H9 (cell line): ENCODE results near the gene PWWP2B. TPM values are rescaled to one million over a fixed set of nuclear protein-coding genes. Genes with fewer than 3 reads are reported as not detected.

Experiments used
- DNase-seq: peaks from one replicate; pipeline ENCODE4 v3.0.0-alpha.2; 2017
- H2AFZ ChIP-seq: one replicate; pipeline ENCODE4 v1.6.1; 2013; ENCODE audit warnings: mild to moderate bottlenecking, low read length, control low read depth, moderate library complexity
- H2AK5ac ChIP-seq: 2 replicates; pipeline ENCODE4 v1.6.1; 2013; ENCODE audit warnings: low read length, control low read depth, mixed read lengths; ENCODE audit not compliant: insufficient read length
- H2BK120ac ChIP-seq: one replicate; pipeline ENCODE4 v1.6.1; 2013; ENCODE audit warnings: low read depth, mild to moderate bottlenecking, low read length, control low read depth, inconsistent platforms; ENCODE audit not compliant: poor library complexity, severe bottlenecking
- H2BK12ac ChIP-seq: 2 replicates; pipeline ENCODE4 v1.6.1; 2013; ENCODE audit warnings: low read length, control low read depth, mixed read lengths, low read depth; ENCODE audit not compliant: insufficient read length
- H2BK15ac ChIP-seq: 2 replicates; pipeline ENCODE4 v1.6.1; 2013; ENCODE audit warnings: low read depth, low read length, control low read depth
- H2BK20ac ChIP-seq: one replicate; pipeline ENCODE4 v1.6.1; 2013; ENCODE audit warnings: low read depth, mild to moderate bottlenecking, low read length, control low read depth, inconsistent platforms; ENCODE audit not compliant: poor library complexity, severe bottlenecking
- H2BK5ac ChIP-seq: 2 replicates; pipeline ENCODE4 v1.6.1; 2013; ENCODE audit warnings: low read length, control low read depth, mixed read lengths; ENCODE audit not compliant: insufficient read length
- H3K14ac ChIP-seq: 2 replicates; pipeline ENCODE4 v1.6.1; 2013; ENCODE audit warnings: low read length, control low read depth; ENCODE audit not compliant: insufficient read depth
- H3K18ac ChIP-seq: 2 replicates; pipeline ENCODE4 v1.6.1; 2013; ENCODE audit warnings: low read depth, mild to moderate bottlenecking, mixed read lengths, low read length, control low read depth; ENCODE audit not compliant: insufficient read length
- H3K23ac ChIP-seq: 2 replicates; pipeline ENCODE4 v1.6.1; 2013; ENCODE audit warnings: low read length, control low read depth, mixed read lengths, low read depth; ENCODE audit not compliant: insufficient read length
- H3K23me2 ChIP-seq: 2 replicates; pipeline ENCODE4 v1.6.1; 2013; ENCODE audit warnings: low read depth, mild to moderate bottlenecking, mixed read lengths, low read length, control low read depth; ENCODE audit not compliant: insufficient read length, poor library complexity, severe bottlenecking
- H3K27ac ChIP-seq: 2 replicates; pipeline ENCODE4 v1.5.1; 2013; ENCODE audit warnings: low read length, control low read depth, mixed read lengths, low read depth; ENCODE audit not compliant: insufficient read length
- H3K27me3 ChIP-seq: 2 replicates; pipeline ENCODE4 v1.6.1; 2013; ENCODE audit warnings: low read length, control low read depth, inconsistent platforms; ENCODE audit not compliant: insufficient read depth
- H3K4ac ChIP-seq: 2 replicates; pipeline ENCODE4 v1.6.1; 2013; ENCODE audit warnings: low read depth, mild to moderate bottlenecking, control low read depth, inconsistent platforms, low read length, moderate library complexity
- H3K4me1 ChIP-seq: 2 replicates; pipeline ENCODE4 v1.6.1; 2013; ENCODE audit warnings: low read length, control low read depth, inconsistent platforms; ENCODE audit not compliant: insufficient read depth
- H3K4me2 ChIP-seq: 2 replicates; pipeline ENCODE4 v1.6.1; 2013; ENCODE audit warnings: low read length, control low read depth, mixed read lengths; ENCODE audit not compliant: insufficient read length, insufficient read depth
- H3K56ac ChIP-seq: 2 replicates; pipeline ENCODE4 v1.6.1; 2013; ENCODE audit warnings: low read depth, mild to moderate bottlenecking, mixed read lengths, low read length, control low read depth; ENCODE audit not compliant: insufficient read length
- H3K79me1 ChIP-seq: 2 replicates; pipeline ENCODE4 v1.6.1; 2013; ENCODE audit warnings: low read depth, mild to moderate bottlenecking, moderate library complexity, low read length, control low read depth, inconsistent platforms; ENCODE audit not compliant: insufficient read depth, poor library complexity, severe bottlenecking
- H3K79me2 ChIP-seq: 2 replicates; pipeline ENCODE4 v1.6.1; 2013; ENCODE audit warnings: low read length, control low read depth, inconsistent platforms; ENCODE audit not compliant: insufficient read depth
- H3K9ac ChIP-seq: 2 replicates; pipeline ENCODE4 v1.6.1; 2013; ENCODE audit warnings: low read length, control low read depth, mixed read lengths; ENCODE audit not compliant: insufficient read length; ENCODE audit errors: extremely low read depth
- H3K9me3 ChIP-seq: one replicate; pipeline ENCODE4 v1.6.1; 2013; ENCODE audit warnings: low read depth, low read length, inconsistent platforms; ENCODE audit not compliant: control insufficient read depth
- H3T11ph ChIP-seq: one replicate; pipeline ENCODE4 v1.6.1; 2013; ENCODE audit warnings: mild to moderate bottlenecking, low read length, control low read depth, inconsistent platforms
- H4K20me1 ChIP-seq: one replicate; pipeline ENCODE4 v1.6.1; 2013; ENCODE audit not compliant: control insufficient read depth, insufficient read length, insufficient read depth
- H4K5ac ChIP-seq: 2 replicates; pipeline ENCODE4 v1.6.1; 2013; ENCODE audit warnings: low read depth, mild to moderate bottlenecking, mixed read lengths, low read length, control low read depth; ENCODE audit not compliant: insufficient read length
- H4K8ac ChIP-seq: replicated peaks from 2 replicates; pipeline ENCODE4 v1.6.1; 2013; ENCODE audit warnings: low read length, control low read depth, mixed read lengths, low read depth; ENCODE audit not compliant: insufficient read length
- H4K91ac ChIP-seq: 2 replicates; pipeline ENCODE4 v1.6.1; 2013; ENCODE audit warnings: low read depth, mild to moderate bottlenecking, moderate library complexity, mixed read lengths, low read length, control low read depth; ENCODE audit not compliant: insufficient read length
- H3K27ac Mint-ChIP-seq, 3 experiments: 2 replicates in 2 of 3; 3 replicates in 1 of 3; pipeline ENCODE4 v1.8.0; 2020 to 2021; ENCODE audit warnings: mixed read lengths in 3 of 3, mild to moderate bottlenecking in 1 of 3, moderate library complexity in 1 of 3
- H3K27me3 Mint-ChIP-seq: 2 replicates; pipeline ENCODE4 v1.8.0; 2021; ENCODE audit warnings: low read depth, mild to moderate bottlenecking, moderate library complexity, mixed read lengths
- H3K36me3 Mint-ChIP-seq, 3 experiments: 2 replicates in 2 of 3; 3 replicates in 1 of 3; pipeline ENCODE4 v1.8.0; 2020 to 2021; ENCODE audit warnings: low read depth in 3 of 3, mixed read lengths in 3 of 3; ENCODE audit not compliant: insufficient read depth in 1 of 3
- H3K4me1 Mint-ChIP-seq, 2 experiments: 2 replicates each; pipeline ENCODE4 v1.8.0; 2020; ENCODE audit warnings: mixed read lengths in 2 of 2
- H3K4me3 Mint-ChIP-seq, 2 experiments: 2 replicates in 1 of 2; 3 replicates in 1 of 2; pipeline ENCODE4 v1.8.0; 2020 to 2021; ENCODE audit warnings: mild to moderate bottlenecking in 2 of 2, mixed read lengths in 2 of 2, moderate library complexity in 1 of 2
- H3K9me3 Mint-ChIP-seq, 2 experiments: 2 replicates in 1 of 2; 3 replicates in 1 of 2; pipeline ENCODE4 v1.8.0; 2020; ENCODE audit warnings: mild to moderate bottlenecking in 2 of 2, mixed read lengths in 2 of 2, moderate library complexity in 1 of 2
- WGBS: extraction: QIAGEN DNeasy Blood & Tissue Kit; methylation state at CpG from one replicate; pipeline ENCODE4 v1.1.7; 2013; ENCODE audit warnings: missing lambda C conversion rate, low lambda C conversion rate, mixed read lengths; ENCODE audit not compliant: insufficient read length; ENCODE audit errors: extremely low coverage; 5-methylcytosine and 5-hydroxymethylcytosine counted together
- total RNA-seq: library from RNA; stranded (reverse); gene quantifications from 2 replicates; pipeline ENCODE4 v1.2.1, GENCODE V29; 2021
- TF ChIP-seq, protein P1 (sequence below): fragments of 200-600 bp; sonication (generic); conservative IDR thresholded peaks from 3 replicates; pipeline ENCODE4 v1.8.0; 2021; ENCODE audit warnings: antibody characterized with exemption, mild to moderate bottlenecking

Gene PWWP2B
- total RNA-seq, 1 experiment from 2014 or later, result 10.0 TPM

DNA sequence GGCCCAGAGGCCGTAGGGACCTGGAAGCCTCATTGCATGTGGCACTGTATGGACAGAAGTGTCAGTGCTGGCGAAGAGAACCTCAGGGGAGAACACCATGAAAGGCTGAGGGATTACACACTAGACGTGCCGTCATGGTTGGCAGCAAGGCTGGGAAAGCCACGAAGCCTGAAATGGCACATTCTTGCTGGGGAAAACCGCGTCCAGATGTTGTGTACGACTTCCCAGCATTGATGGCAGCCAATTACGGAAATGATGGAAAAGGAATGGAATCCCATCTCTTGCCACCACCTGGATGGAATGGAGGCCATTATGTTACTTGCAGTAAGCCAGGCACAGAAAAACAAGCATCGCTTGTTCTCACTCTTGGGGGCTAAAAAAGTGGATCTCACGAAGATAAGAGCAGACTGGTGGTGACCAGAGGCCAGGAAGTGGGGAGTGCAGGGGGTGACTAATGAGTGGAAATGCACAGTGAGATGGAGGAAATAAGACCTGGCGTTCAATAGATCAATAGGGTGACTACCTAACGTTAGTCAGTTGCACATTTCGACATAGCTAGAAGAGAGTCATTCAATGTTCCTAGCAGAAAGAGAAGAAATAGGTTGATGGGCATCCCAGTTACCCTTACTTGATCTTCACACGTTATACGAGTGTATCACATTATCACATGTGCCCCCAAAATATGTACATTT lies 14.6 kb upstream of the PWWP2B start:
- H2AFZ ChIP-seq, result no peak overlapping the region

More for the DNA sequence above, 14.6 kb upstream of the PWWP2B start:
- Histone ChIP-seq H2BK20ac (no peak overlapping the region), H3K27me3 (no peaks in the 10 kb centered on the region), H4K91ac (no peak overlapping the region), H3K4me2 (no peak overlapping the region), H4K20me1 (no peaks in the 10 kb centered on the region), H3K9me3 (no peaks in the 10 kb centered on the region), H3K23ac (no peak overlapping the region), H2AK5ac (no peak overlapping the region), H4K8ac (no peak overlapping the region), H3K18ac (no peak overlapping the region), H3K4me1 (no peaks in the 10 kb centered on the region), H2BK12ac (no peak overlapping the region), H2BK120ac (no peak overlapping the region), H3K27ac (no peak overlapping the region), H3K56ac (no peak overlapping the region), H3K23me2 (no peaks in the 10 kb centered on the region), H2BK5ac (no peak overlapping the region), H3K79me1 (no peaks in the 10 kb centered on the region), H3K14ac (no peak overlapping the region), H3K9ac (no peak overlapping the region), H3K4ac (no peak overlapping the region), H4K5ac (no peak overlapping the region), H3K79me2 (no peaks in the 10 kb centered on the region), H2BK15ac (no peak overlapping the region), H3T11ph (no peak overlapping the region)
- Mint-ChIP-seq H3K9me3 (peaks cover 2 to 3% of the 10 kb centered on the region in 2 experiments; a peak in 3 of 5 replicates), H3K36me3 (peaks cover 2 to 5% (median 2%) of the 10 kb centered on the region in 3 experiments; a peak in 4 of 7 replicates), H3K27me3 (peaks cover 14% of the 10 kb centered on the region), H3K4me3 (no peak overlapping the region), H3K27ac (no peak overlapping the region), H3K4me1 (peaks cover 3 to 8% of the 10 kb centered on the region in 2 experiments; a peak in 2 of 4 replicates)
- WGBS, result no CpG with 5 or more reads among the region's 16 CpGs
- TF ChIP-seq, protein P1, sequence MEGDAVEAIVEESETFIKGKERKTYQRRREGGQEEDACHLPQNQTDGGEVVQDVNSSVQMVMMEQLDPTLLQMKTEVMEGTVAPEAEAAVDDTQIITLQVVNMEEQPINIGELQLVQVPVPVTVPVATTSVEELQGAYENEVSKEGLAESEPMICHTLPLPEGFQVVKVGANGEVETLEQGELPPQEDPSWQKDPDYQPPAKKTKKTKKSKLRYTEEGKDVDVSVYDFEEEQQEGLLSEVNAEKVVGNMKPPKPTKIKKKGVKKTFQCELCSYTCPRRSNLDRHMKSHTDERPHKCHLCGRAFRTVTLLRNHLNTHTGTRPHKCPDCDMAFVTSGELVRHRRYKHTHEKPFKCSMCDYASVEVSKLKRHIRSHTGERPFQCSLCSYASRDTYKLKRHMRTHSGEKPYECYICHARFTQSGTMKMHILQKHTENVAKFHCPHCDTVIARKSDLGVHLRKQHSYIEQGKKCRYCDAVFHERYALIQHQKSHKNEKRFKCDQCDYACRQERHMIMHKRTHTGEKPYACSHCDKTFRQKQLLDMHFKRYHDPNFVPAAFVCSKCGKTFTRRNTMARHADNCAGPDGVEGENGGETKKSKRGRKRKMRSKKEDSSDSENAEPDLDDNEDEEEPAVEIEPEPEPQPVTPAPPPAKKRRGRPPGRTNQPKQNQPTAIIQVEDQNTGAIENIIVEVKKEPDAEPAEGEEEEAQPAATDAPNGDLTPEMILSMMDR, result no peak
- no peak for DNase-seq
